BLaER1 treated with 17β-estradiol and CSF1 and Interleukin-3, amounts not matched to agents 10 nM and 100 nM (cell line): ENCODE measurements around the gene GALNT18.

Experiments used
- H3K27ac ChIP-seq, 11 experiments: shearing (Covaris generic); formaldehyde crosslinking; 2 replicates each; pipeline ENCODE4 v1.8.1; 2022
- H3K27me3 ChIP-seq, 11 experiments: shearing (Covaris generic); formaldehyde crosslinking; 2 replicates each; pipeline ENCODE4 v1.8.1; 2022
- H3K36me3 ChIP-seq, 11 experiments: shearing (Covaris generic); formaldehyde crosslinking; 2 replicates each; pipeline ENCODE4 v1.8.1; 2022
- H3K4me1 ChIP-seq, 10 experiments: shearing (Covaris generic); formaldehyde crosslinking; 2 replicates each; pipeline ENCODE4 v1.8.1; 2022
- H3K4me2 ChIP-seq, 11 experiments: shearing (Covaris generic); formaldehyde crosslinking; 2 replicates each; pipeline ENCODE4 v1.8.1; 2022
- H3K4me3 ChIP-seq, 10 experiments: shearing (Covaris generic); formaldehyde crosslinking; 2 replicates each; pipeline ENCODE4 v1.8.1; 2022
- H3K9ac ChIP-seq, 11 experiments: shearing (Covaris generic); formaldehyde crosslinking; 2 replicates each; pipeline ENCODE4 v1.8.1; 2022
- H3K9me3 ChIP-seq, 11 experiments: shearing (Covaris generic); formaldehyde crosslinking; replicated peaks in 1 of 11; 2 replicates each; pipeline ENCODE4 v1.8.1; 2022
- H4K20me1 ChIP-seq, 11 experiments: shearing (Covaris generic); formaldehyde crosslinking; 2 replicates each; pipeline ENCODE4 v1.8.1; 2022
- Cebpa-rat ChIP-seq, 11 experiments: shearing (Covaris generic); IDR thresholded peaks; 2 replicates each; pipeline ENCODE4 v1.8.1; 2022

The GALNT18 gene

DNA sequence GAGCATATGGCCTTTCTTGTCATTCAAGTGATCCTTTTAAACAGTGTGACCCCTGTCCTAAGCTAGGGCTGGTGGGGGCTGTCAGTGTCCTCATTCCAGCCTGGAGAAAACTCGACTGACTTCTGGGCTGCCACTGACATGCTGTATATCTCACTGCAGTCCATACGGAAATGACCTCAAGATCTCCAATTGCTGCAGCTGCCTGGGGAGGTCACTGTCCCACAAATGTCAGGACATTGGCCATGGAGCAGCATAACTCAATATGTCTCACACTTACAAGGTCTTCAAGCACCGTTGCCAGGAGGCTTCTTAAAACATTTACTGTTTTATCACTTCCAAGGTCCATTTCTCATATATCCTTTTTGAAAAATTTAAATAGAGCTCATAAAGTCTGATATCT, 240.9 kb downstream of the GALNT18 start:
- Histone ChIP-seq H3K27ac (no peak overlapping the region), H3K4me3 (no peak overlapping the region), H3K9ac (no peak overlapping the region), H3K4me1 (no peaks in the 10 kb centered on the region), H3K9me3 (no peaks in the 10 kb centered on the region), H3K4me2 (no peak overlapping the region), H3K27me3 (no peaks in the 10 kb centered on the region), H4K20me1 (no peaks in the 10 kb centered on the region; a peak in 3 of 22 replicates), H3K36me3 (no peaks in the 10 kb centered on the region)
- TF ChIP-seq Cebpa-rat (IDR thresholded peaks at IDR 0.05), result no peak

DNA sequence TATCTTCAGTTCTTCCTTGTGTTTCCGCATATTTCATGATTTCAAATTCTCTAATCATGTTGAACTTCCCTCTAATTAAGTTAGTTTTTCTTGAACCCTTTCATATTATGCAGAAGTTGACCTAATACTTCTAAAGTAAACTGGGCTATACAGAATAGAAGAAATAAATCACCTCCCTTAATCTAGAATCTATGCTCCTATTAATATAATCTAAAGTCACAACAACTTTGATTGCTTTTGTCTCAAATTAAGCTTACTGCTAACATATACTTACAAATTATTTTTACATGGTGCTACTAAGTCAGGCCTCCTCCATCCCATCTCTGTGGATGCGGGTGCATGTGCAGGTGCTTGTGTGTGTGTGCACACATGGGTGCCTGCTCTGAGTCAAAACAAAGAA, 241.5 kb downstream of the GALNT18 start:
- Histone ChIP-seq H3K27ac (no peak overlapping the region), H4K20me1 (peaks cover 0 to 2% (median 0%) of the 10 kb centered on the region in 11 experiments; a peak in 3 of 22 replicates), H3K4me1 (no peaks in the 10 kb centered on the region), H3K9me3 (no peaks in the 10 kb centered on the region), H3K9ac (no peak overlapping the region), H3K4me3 (no peak overlapping the region), H3K4me2 (no peak overlapping the region), H3K36me3 (no peaks in the 10 kb centered on the region), H3K27me3 (no peaks in the 10 kb centered on the region)
- no peak for TF ChIP-seq Cebpa-rat (IDR thresholded peaks at IDR 0.05)

DNA sequence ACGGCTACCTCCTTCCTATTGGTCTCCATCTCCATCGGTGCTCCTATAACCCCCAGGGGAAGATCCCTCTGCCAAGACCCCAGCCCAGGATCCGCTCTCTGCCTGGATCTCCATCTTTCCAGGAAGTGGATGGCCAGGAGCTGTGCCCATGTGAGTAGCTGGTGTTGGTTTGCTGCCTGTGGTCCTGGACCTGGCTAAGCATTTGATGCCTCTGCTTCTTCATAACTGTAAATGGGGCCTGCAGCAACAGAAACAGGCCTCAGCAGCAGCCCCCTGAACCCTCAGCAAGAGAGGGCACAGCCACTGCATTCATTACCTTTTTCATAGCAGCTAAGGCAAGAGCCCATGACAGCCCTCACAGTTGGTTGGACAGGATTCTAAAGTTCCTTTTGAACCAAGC, 242.1 kb downstream of the GALNT18 start:
- peaks cover 0 to 4% (median 0%) of the 10 kb centered on the region in 11 experiments; a peak in 3 of 22 replicates for H4K20me1 ChIP-seq
- no peak overlapping the region for H3K4me3 ChIP-seq
- H3K9me3 ChIP-seq, result no peaks in the 10 kb centered on the region
- no peak overlapping the region for H3K27ac ChIP-seq
- TF ChIP-seq Cebpa-rat (IDR thresholded peaks at IDR 0.05), result no peak
- H3K4me1 ChIP-seq, result no peaks in the 10 kb centered on the region
- no peak overlapping the region for H3K4me2 ChIP-seq
- H3K9ac ChIP-seq, result no peak overlapping the region
- H3K27me3 ChIP-seq, result no peaks in the 10 kb centered on the region
- H3K36me3 ChIP-seq, result no peaks in the 10 kb centered on the region

DNA sequence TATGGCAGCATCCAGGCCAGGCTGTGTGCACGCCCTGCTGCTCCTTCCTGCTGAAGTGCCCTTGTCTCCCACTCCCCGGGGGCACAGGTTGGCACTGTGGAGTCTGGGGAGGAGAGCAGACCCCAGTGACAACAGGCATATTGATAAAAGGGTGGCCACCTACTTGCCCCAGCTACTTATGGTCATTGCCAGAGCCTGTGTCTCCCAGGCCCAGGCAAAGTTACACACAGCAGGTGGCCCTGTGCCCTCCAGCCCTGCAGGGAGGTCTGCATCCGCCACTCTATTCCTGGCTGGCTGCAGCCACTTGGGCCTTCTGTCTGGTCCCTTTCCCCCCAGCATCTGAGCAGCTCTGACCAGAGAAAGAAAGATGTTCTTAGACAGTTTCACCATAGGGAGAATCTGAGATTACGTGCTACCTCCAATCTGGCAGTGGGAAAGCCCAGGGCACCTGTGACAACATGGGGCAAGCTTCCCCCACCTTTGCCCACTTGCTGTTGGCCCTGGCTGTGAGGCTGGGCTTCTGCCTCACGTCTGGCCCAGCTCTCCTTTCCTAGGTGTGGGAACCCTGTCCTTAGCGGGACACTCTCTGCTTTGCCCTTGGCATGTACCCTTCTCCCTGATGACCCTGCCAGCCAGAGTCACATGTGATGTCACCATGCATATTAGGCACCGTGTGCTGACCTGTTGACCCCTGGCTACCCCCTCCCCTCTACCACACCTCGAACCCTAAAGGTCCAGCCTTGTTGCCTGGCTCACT, 243.4 kb downstream of the GALNT18 start:
- no peaks in the 10 kb centered on the region; a peak in 1 of 22 replicates for H3K27me3 ChIP-seq
- no peaks in the 10 kb centered on the region for H3K36me3 ChIP-seq
- H3K9me3 ChIP-seq, result no peaks in the 10 kb centered on the region
- peaks cover 0 to 4% (median 0%) of the 10 kb centered on the region in 11 experiments; a peak in 3 of 22 replicates for H4K20me1 ChIP-seq
- no peak overlapping the region for H3K9ac ChIP-seq
- H3K4me3 ChIP-seq, result no peak overlapping the region
- no peak overlapping the region for H3K4me2 ChIP-seq
- no peak for TF ChIP-seq Cebpa-rat (IDR thresholded peaks at IDR 0.05)
- no peaks in the 10 kb centered on the region for H3K4me1 ChIP-seq
- H3K27ac ChIP-seq, result no peak overlapping the region

DNA sequence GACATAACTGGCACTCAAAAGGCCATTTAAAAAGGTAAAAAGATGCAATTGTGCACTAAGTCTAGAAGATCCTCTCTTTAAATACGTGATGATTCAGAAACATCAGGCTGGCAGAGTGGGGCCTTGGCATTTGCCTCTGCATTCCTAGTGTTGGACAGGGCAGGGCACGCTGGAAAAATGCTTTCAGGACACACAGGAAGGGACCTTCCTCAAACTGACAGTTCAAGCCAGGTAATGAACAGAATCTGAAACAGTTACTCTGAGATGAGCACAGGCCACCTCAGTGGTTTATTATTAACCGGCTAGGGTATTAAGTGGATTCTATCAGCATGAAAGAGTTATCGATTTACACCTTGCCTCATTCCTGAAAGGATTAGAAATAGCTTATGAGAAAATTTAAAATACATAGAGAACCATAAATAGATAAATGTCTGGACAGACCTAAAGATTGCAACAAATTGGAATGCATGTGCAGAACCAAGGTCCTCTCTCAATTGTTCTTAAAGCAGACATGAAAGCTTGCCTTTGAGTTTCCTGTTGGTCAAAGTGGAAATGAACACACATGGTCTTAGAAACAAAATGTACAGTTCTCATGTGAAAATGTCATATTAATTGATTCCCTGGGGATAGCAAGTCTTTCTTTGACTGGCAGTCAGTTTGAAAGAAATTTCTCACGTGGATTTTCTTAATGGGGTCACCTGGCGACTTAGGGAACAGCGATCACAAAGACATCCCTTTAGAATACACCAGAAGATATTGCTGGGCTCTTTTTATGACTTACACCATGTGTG, 247.3 kb downstream of the GALNT18 start:
- no peaks in the 10 kb centered on the region; a peak in 1 of 22 replicates for H3K27me3 ChIP-seq
- no peak overlapping the region for H3K4me2 ChIP-seq
- no peak overlapping the region for H3K27ac ChIP-seq
- peaks cover 0 to 17% (median 0%) of the 10 kb centered on the region in 10 experiments; a peak in 5 of 20 replicates for H3K4me1 ChIP-seq
- no peak for TF ChIP-seq Cebpa-rat (IDR thresholded peaks at IDR 0.05)
- H3K4me3 ChIP-seq, result no peak overlapping the region
- H4K20me1 ChIP-seq, result peaks cover 0 to 4% (median 0%) of the 10 kb centered on the region in 11 experiments; a peak in 3 of 22 replicates
- H3K36me3 ChIP-seq, result no peaks in the 10 kb centered on the region
- no peaks in the 10 kb centered on the region for H3K9me3 ChIP-seq
- no peak overlapping the region for H3K9ac ChIP-seq

DNA sequence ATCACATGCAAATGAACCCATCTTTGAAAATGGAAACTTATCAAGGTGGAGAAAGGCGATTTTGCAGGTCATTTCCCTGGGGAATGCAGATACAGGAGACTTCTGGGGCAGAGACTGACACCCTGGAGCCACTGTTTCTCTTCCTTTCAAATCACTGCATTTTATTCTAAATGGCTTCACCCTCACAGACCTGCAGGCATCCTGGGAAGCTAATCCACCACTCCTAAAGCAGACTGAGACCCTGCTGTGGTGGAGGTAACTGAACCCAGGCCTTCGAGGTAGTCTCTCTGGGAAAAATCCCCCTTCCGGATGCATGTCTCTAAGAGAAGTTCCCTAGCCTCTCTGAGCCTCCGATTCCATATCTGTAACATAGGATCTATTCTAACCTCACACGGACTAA, 247.9 kb downstream of the GALNT18 start:
- Histone ChIP-seq H3K36me3 (no peaks in the 10 kb centered on the region), H3K9me3 (no peaks in the 10 kb centered on the region), H3K4me2 (no peak overlapping the region), H3K27me3 (no peaks in the 10 kb centered on the region; a peak in 1 of 22 replicates), H3K27ac (no peak overlapping the region), H3K9ac (no peak overlapping the region), H3K4me3 (no peak overlapping the region), H4K20me1 (peaks cover 0 to 4% (median 0%) of the 10 kb centered on the region in 11 experiments; a peak in 3 of 22 replicates), H3K4me1 (peaks cover 0 to 17% (median 0%) of the 10 kb centered on the region in 10 experiments; a peak in 5 of 20 replicates)
- no peak for TF ChIP-seq Cebpa-rat (IDR thresholded peaks at IDR 0.05)

DNA sequence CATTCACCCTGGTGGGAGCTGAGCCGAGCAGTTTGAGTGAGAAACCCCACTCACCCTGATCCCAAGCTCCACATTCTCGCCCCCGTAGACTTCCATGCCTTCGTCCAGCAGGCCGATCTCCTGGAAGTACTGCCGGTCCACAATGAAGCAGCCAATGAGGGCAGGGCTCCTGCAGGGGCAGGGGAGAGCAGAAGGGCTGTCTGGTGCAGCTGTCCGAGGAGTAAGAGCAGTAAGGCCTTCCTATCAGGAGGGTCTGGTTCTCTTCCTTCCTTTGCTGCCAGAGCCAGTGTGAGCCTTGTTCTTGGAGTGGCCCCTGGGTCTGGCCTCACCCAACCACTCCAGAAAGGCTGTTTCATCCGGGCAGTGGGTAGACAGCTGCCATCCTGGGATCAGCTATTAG, 249.3 kb downstream of the GALNT18 start:
- Histone ChIP-seq H3K27ac (no peak overlapping the region), H3K4me2 (no peak overlapping the region), H3K4me1 (peaks cover 0 to 17% (median 0%) of the 10 kb centered on the region in 10 experiments; a peak in 5 of 20 replicates), H3K9me3 (peaks cover 0 to 7% (median 0%) of the 10 kb centered on the region in 11 experiments; a peak in 1 of 22 replicates), H3K36me3 (no peaks in the 10 kb centered on the region), H3K4me3 (no peak overlapping the region), H4K20me1 (0 out of 22 replicates have a peak, but pooled peaks cover 0 to 4% (median 0%) of the 10 kb centered on the region in 11 experiments), H3K27me3 (no peaks in the 10 kb centered on the region; a peak in 1 of 22 replicates), H3K9ac (no peak overlapping the region)
- TF ChIP-seq Cebpa-rat (IDR thresholded peaks at IDR 0.05), result no peak

DNA sequence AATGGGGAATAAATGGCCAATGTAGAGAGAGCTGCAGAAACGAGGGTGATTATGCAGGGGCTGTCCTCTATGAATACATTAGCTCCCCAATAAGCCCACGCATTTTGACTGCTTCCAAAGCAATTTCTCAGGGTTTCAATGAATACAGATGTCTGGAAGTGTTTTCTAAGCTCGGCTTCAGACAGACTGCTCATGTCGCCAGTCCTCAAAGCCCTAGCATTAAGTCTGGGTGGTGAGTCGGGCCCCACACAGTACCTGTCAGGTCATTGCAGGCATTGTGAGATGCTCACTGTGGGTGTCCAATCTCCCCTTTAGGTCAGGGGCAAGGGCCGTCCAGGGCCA, 250.9 kb downstream of the GALNT18 start:
- peaks cover 0 to 17% (median 0%) of the 10 kb centered on the region in 10 experiments; a peak in 5 of 20 replicates for H3K4me1 ChIP-seq
- H3K4me2 ChIP-seq, result peak overlapping the region in 3 of 11 experiments; percentile 2 to 59 (median 31); a peak in 5 of 22 replicates
- TF ChIP-seq Cebpa-rat (IDR thresholded peaks at IDR 0.05), result no peak
- H3K9me3 ChIP-seq, result peaks cover 0 to 9% (median 0%) of the 10 kb centered on the region in 11 experiments; a peak in 1 of 22 replicates
- H3K27ac ChIP-seq, result no peak overlapping the region
- no peak overlapping the region for H3K4me3 ChIP-seq
- H3K27me3 ChIP-seq, result no peaks in the 10 kb centered on the region; a peak in 1 of 22 replicates
- H3K36me3 ChIP-seq, result no peaks in the 10 kb centered on the region
- H4K20me1 ChIP-seq, result 0 out of 22 replicates have a peak, but pooled peaks cover 0 to 4% (median 0%) of the 10 kb centered on the region in 11 experiments
- H3K9ac ChIP-seq, result no peak overlapping the region
